ENCODE data around the gene EMC9. TPM values are rescaled to one million over a fixed set of nuclear protein-coding genes. Genes with fewer than 3 reads are reported as not detected.
A peak's percentile ranks its signal among the peaks of the same experiment; 100 is the strongest.

The EMC9 gene
- total and polyA plus RNA-seq, 4 donors: 8.6 to 17.8 (median 13.4) TPM

GRCh38 chr14:24146978-24147760 lies 5.8 kb upstream of the EMC9 start, which contains the start of gene RNF31 (continued):
- TF ChIP-seq, protein P1, sequence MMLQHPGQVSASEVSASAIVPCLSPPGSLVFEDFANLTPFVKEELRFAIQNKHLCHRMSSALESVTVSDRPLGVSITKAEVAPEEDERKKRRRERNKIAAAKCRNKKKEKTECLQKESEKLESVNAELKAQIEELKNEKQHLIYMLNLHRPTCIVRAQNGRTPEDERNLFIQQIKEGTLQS (IDR thresholded peaks at IDR 0.05): no peak
- TF ChIP-seq RAD21 (IDR thresholded peaks at IDR 0.05) (peak in 1 of 2 donors; percentile 40), NR2F2 (IDR thresholded peaks at IDR 0.05) (peak; percentile 27), SP1 (IDR thresholded peaks at IDR 0.05) (peak; percentile 77), FOXA1 (IDR thresholded peaks at IDR 0.05) (no peak), HNF4G (IDR thresholded peaks at IDR 0.05) (no peak), JUND (IDR thresholded peaks at IDR 0.05) (no peak), EGR1 (IDR thresholded peaks at IDR 0.05; ENCODE audit: low read depth in 2 of 2) (peak in 1 of 2 donors; percentile 6), TAF1 (conservative IDR thresholded peaks at IDR 0.05) (peak; percentile 72), GABPA (IDR thresholded peaks at IDR 0.05 in 1 of 2, conservative IDR thresholded peaks at IDR 0.05 in 1 of 2) (peak; percentile 60 to 86), MAX (IDR thresholded peaks at IDR 0.05) (no peak), YY1 (IDR thresholded peaks at IDR 0.05) (peak; percentile 10)

- WGBS: under 1% methylated on average over 25 of the region's 25 CpGs
- Histone ChIP-seq H3K4me1 (ENCODE audit: control insufficient read depth in 4 of 4, insufficient read depth in 4 of 4, low read length in 3 of 4) (peaks cover 3 to 42% (median 26%) of the 10 kb centered on the region in 4 donors), H3K27ac (ENCODE audit: low read depth in 1 of 2, low read length in 2 of 2) (peak within 1 kb of the TSS; percentile 89 to 91), H3K9ac (ENCODE audit: low read depth in 1 of 2, low read length in 2 of 2) (peak within 1 kb of the TSS; percentile 57 to 79), H3K4me3 (ENCODE audit: low read depth in 1 of 3, low read length in 3 of 3) (peak within 1 kb of the TSS; percentile 87 to 97 (median 93)), H3K9me3 (ENCODE audit: control insufficient read depth in 4 of 4, low read length in 3 of 4) (no peaks in the 10 kb centered on the region), H3K36me3 (ENCODE audit: control insufficient read depth in 4 of 4, insufficient read depth in 3 of 4, low read depth in 1 of 4, low read length in 3 of 4) (peaks cover 5 to 33% (median 28%) of the 10 kb centered on the region in 4 donors), H3K27me3 (ENCODE audit: control insufficient read depth in 4 of 4, insufficient read depth in 4 of 4, low read length in 3 of 4) (no peaks in the 10 kb centered on the region)
- TF ChIP-seq HNF4A (conservative IDR thresholded peaks at IDR 0.05): peak; percentile 78 to 84
- TF ChIP-seq FOXA1 (IDR thresholded peaks at IDR 0.05): peak; percentile 39
- no peak for TF ChIP-seq YY1 (IDR thresholded peaks at IDR 0.05)
- no peak for TF ChIP-seq MAX (IDR thresholded peaks at IDR 0.05)
- no peak for TF ChIP-seq CTCF (IDR thresholded peaks at IDR 0.05; ENCODE audit: low read depth, low read length, missing input control)
- TF ChIP-seq, protein P2, sequence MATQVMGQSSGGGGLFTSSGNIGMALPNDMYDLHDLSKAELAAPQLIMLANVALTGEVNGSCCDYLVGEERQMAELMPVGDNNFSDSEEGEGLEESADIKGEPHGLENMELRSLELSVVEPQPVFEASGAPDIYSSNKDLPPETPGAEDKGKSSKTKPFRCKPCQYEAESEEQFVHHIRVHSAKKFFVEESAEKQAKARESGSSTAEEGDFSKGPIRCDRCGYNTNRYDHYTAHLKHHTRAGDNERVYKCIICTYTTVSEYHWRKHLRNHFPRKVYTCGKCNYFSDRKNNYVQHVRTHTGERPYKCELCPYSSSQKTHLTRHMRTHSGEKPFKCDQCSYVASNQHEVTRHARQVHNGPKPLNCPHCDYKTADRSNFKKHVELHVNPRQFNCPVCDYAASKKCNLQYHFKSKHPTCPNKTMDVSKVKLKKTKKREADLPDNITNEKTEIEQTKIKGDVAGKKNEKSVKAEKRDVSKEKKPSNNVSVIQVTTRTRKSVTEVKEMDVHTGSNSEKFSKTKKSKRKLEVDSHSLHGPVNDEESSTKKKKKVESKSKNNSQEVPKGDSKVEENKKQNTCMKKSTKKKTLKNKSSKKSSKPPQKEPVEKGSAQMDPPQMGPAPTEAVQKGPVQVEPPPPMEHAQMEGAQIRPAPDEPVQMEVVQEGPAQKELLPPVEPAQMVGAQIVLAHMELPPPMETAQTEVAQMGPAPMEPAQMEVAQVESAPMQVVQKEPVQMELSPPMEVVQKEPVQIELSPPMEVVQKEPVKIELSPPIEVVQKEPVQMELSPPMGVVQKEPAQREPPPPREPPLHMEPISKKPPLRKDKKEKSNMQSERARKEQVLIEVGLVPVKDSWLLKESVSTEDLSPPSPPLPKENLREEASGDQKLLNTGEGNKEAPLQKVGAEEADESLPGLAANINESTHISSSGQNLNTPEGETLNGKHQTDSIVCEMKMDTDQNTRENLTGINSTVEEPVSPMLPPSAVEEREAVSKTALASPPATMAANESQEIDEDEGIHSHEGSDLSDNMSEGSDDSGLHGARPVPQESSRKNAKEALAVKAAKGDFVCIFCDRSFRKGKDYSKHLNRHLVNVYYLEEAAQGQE (IDR thresholded peaks at IDR 0.05): no peak
- TF ChIP-seq SP1 (IDR thresholded peaks at IDR 0.05): peak; percentile 59
- TF ChIP-seq, protein P1 (IDR thresholded peaks at IDR 0.05): no peak
- peak in 1 of 2 donors; percentile 53 for TF ChIP-seq JUND (IDR thresholded peaks at IDR 0.05)
- no peak for TF ChIP-seq EGR1 (IDR thresholded peaks at IDR 0.05; ENCODE audit: low read depth in 2 of 2)
- TF ChIP-seq, protein P3, sequence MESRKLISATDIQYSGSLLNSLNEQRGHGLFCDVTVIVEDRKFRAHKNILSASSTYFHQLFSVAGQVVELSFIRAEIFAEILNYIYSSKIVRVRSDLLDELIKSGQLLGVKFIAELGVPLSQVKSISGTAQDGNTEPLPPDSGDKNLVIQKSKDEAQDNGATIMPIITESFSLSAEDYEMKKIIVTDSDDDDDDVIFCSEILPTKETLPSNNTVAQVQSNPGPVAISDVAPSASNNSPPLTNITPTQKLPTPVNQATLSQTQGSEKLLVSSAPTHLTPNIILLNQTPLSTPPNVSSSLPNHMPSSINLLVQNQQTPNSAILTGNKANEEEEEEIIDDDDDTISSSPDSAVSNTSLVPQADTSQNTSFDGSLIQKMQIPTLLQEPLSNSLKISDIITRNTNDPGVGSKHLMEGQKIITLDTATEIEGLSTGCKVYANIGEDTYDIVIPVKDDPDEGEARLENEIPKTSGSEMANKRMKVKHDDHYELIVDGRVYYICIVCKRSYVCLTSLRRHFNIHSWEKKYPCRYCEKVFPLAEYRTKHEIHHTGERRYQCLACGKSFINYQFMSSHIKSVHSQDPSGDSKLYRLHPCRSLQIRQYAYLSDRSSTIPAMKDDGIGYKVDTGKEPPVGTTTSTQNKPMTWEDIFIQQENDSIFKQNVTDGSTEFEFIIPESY (IDR thresholded peaks at IDR 0.05): no peak
- no peak for TF ChIP-seq GABPA (IDR thresholded peaks at IDR 0.05 in 1 of 2, conservative IDR thresholded peaks at IDR 0.05 in 1 of 2)
- peak; percentile 38 to 63 for TF ChIP-seq RXRA (IDR thresholded peaks at IDR 0.05)
- TF ChIP-seq TAF1 (conservative IDR thresholded peaks at IDR 0.05): no peak
- TF ChIP-seq FOXA2 (IDR thresholded peaks at IDR 0.05): no peak
- no peak for TF ChIP-seq NR2F2 (IDR thresholded peaks at IDR 0.05)
- peak; percentile 67 for TF ChIP-seq HNF4G (IDR thresholded peaks at IDR 0.05)
- peak in 1 of 2 donors; percentile 11 for TF ChIP-seq RAD21 (IDR thresholded peaks at IDR 0.05)
- DNase-seq (ENCODE audit: low spot score): peak; percentile 88
Observed at GRCh38 chr14:24146453-24146977, 5.1 kb upstream of the EMC9 start, which contains the start of gene PSME2. TSS of gene PSME2 (minus strand) at chr14:24146610. CDS start at chr14:24146581, 29 bp downstream.

Data from liver (tissue), 9 donors.